Stomach (tissue), 4 donors: ENCODE measurements around the gene SH3BP5.

Experiments
- CTCF ChIP-seq, 7 experiments: fragments of 450-650 bp in 4 of 7; fragments of 200-600 bp in 3 of 7; sonication (generic) in 3 of 7; IDR thresholded peaks; one replicate each; pipeline ENCODE4 v1.5.1; 2016 to 2019; ENCODE audit warnings: antibody characterized with exemption in 7 of 7, control low read depth in 2 of 7, mild to moderate bottlenecking in 1 of 7
- POLR2A ChIP-seq, 4 donors: fragments of 450-650 bp; IDR thresholded peaks; one replicate each; pipeline ENCODE4 v1.6.1; 2016; ENCODE audit warnings: antibody characterized with exemption in 4 of 4, control low read depth in 2 of 4, mild to moderate bottlenecking in 1 of 4, moderate library complexity in 1 of 4
- POLR2AphosphoS5 ChIP-seq, 3 donors: sonication (generic); formaldehyde crosslinking; IDR thresholded peaks; one replicate each; pipeline ENCODE4 v1.6.1; 2016; ENCODE audit warnings: antibody characterized with exemption in 3 of 3

- TF ChIP-seq CTCF (IDR thresholded peaks at IDR 0.05) (no peak), POLR2A (IDR thresholded peaks at IDR 0.05) (no peak), POLR2AphosphoS5 (IDR thresholded peaks at IDR 0.05) (peak in 2 of 3 donors; percentile 38 to 46)
Measured at GRCh38 chr3:15269091-15269989, 63.0 kb downstream of the SH3BP5 start.
